Erythroblast (primary cell): ENCODE results near the gene UBL7.

Experiments
- GATA1 ChIP-seq: IDR thresholded peaks from 2 replicates; pipeline ENCODE4 v1.6.1; 2011; ENCODE audit warnings: low read depth, mild to moderate bottlenecking, control low read depth, low read length, moderate library complexity
- POLR2A ChIP-seq: IDR thresholded peaks from 2 replicates; pipeline ENCODE4 v1.6.1; 2011; ENCODE audit warnings: mild to moderate bottlenecking, low read length

DNA sequence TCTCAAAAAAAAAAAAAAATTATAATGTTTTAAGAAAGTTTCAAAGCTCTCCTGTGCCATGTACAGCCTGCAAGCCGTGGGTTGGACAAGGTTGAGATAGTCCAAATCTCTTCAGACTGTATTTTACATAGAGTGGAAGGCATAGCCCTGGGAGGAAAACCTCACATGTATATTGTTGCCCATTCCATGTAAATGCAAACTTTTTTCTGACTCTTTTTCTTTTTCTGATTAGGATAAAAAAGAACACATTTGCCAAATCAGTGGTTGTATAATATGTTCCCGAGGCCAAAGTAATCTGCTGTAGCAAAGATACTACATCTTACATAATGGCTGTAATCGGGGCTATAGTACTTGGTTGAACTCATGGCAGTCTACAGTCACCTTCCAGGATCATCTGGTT lies 35.7 kb upstream of the UBL7 start:
- TF ChIP-seq POLR2A (no peak), GATA1 (no peak)
